K562 (cell line): ENCODE results near the gene MCC. TPM values are rescaled to one million over a fixed set of nuclear protein-coding genes. Genes with fewer than 3 reads are reported as not detected.

Experiments
- ATAC-seq: fragments of 200-7000 bp; cut with Tn5 transposase; 3 replicates; pipeline ENCODE4 v1.9.1; 2020; ENCODE audit warnings: moderate library complexity
- BruUV-seq: library from RNA; stranded (reverse); fragments of 400-500 nt; replicated peaks from 2 replicates; lab custom pipeline; 2021; lab: Mats Ljungman, UMichigan
- CTCF ChIA-PET: fragments of 300-600 bp; formaldehyde crosslinking; extraction: SDS; loops from one replicate; lab custom pipeline; 2021; ENCODE audit warnings: low intra/inter-chr PET ratio; lab: Yijun Ruan, JAX
- POLR2A ChIA-PET: fragments of 300-600, 350-650 bp; sonication (Branson Sonifier 250); formaldehyde crosslinking; extraction: SDS; loops from one replicate; lab custom pipeline; 2021; ENCODE audit warnings: antibody characterized with exemption, inconsistent platforms; lab: Yijun Ruan, JAX
- DNase-seq, 4 experiments: peaks; one replicate each; pipeline versions ENCODE4 v3.0.0 to v3.0.0-alpha.2; 2011 to 2018; ENCODE audit warnings: low spot score in 3 of 4, mixed read lengths in 3 of 4; ENCODE audit errors: extremely low read depth in 1 of 4
- FAIRE-seq: peaks from 2 replicates; lab custom pipeline; 2011; peaks lifted over from hg19 to GRCh38; lab: Jason Lieb, UNC
- H2AFZ ChIP-seq: 2 replicates; pipeline ENCODE4 v1.6.0; 2011; ENCODE audit warnings: low read depth, low read length, control low read depth, inconsistent platforms
- H3K27ac ChIP-seq: fragments of 200-600 bp; 3 replicates; pipeline ENCODE4 v1.8.0; 2011; ENCODE audit warnings: low read depth, mild to moderate bottlenecking, control low read depth, inconsistent platforms, low read length, moderate library complexity, mixed read lengths; ENCODE audit errors: extremely low read depth
- H3K27me3 ChIP-seq, 2 experiments: fragments of 300-600 bp in 1 of 2; 2 replicates in 1 of 2; 3 replicates in 1 of 2; pipeline versions ENCODE4 v1.6.0 to v1.8.0; 2011; ENCODE audit warnings: inconsistent platforms in 2 of 2, low read length in 2 of 2, mild to moderate bottlenecking in 1 of 2, mixed read lengths in 1 of 2, moderate library complexity in 1 of 2; ENCODE audit not compliant: control insufficient read depth in 2 of 2, insufficient read depth in 2 of 2
- H3K36me3 ChIP-seq: fragments of 300-600 bp; 3 replicates; pipeline ENCODE4 v1.8.0; 2011; ENCODE audit warnings: mild to moderate bottlenecking, low read length, inconsistent platforms; ENCODE audit not compliant: control insufficient read depth, insufficient read depth
- H3K4me1 ChIP-seq, 2 experiments: fragments of 200-600 bp in 1 of 2; replicated peaks in 1 of 2; 2 replicates in 1 of 2; 3 replicates in 1 of 2; pipeline versions ENCODE4 v1.5.1 to v1.8.0; 2011; ENCODE audit warnings: inconsistent platforms in 2 of 2, low read length in 2 of 2, mild to moderate bottlenecking in 1 of 2, mixed read lengths in 1 of 2, moderate library complexity in 1 of 2; ENCODE audit not compliant: control insufficient read depth in 2 of 2, insufficient read depth in 2 of 2
- H3K4me2 ChIP-seq: 2 replicates; pipeline ENCODE4 v1.6.1; 2011; ENCODE audit warnings: low read length, control low read depth, inconsistent platforms, mixed read lengths; ENCODE audit not compliant: insufficient read depth
- H3K4me3 ChIP-seq: fragments of 200-600 bp; sonication (generic), shearing (Covaris generic); 2 replicates; pipeline ENCODE4 v1.5.1; 2016; ENCODE audit warnings: control low read depth, inconsistent platforms
- H3K79me2 ChIP-seq: fragments of 200-600 bp; 3 replicates; pipeline ENCODE4 v1.8.0; 2011; ENCODE audit warnings: low read length, inconsistent platforms; ENCODE audit not compliant: control insufficient read depth, insufficient read depth
- H3K9ac ChIP-seq, 2 experiments: 2 replicates each; pipeline versions ENCODE4 v1.6.0 to v1.6.1; 2011; ENCODE audit warnings: low read depth in 2 of 2, low read length in 2 of 2, control low read depth in 1 of 2, inconsistent platforms in 1 of 2, mild to moderate bottlenecking in 1 of 2, mixed read lengths in 1 of 2; ENCODE audit not compliant: insufficient read depth in 1 of 2
- H3K9me1 ChIP-seq: one replicate; pipeline ENCODE4 v1.6.0; 2011; ENCODE audit warnings: inconsistent platforms, mild to moderate bottlenecking, low read length, moderate library complexity; ENCODE audit not compliant: control insufficient read depth, insufficient read depth
- H3K9me3 ChIP-seq: replicated peaks from 2 replicates; pipeline ENCODE4 v1.5.1; 2011; ENCODE audit warnings: low read depth, low read length, inconsistent platforms; ENCODE audit not compliant: control insufficient read depth, insufficient read depth
- H4K20me1 ChIP-seq: replicated peaks from 2 replicates; pipeline ENCODE4 v1.6.1; 2011; ENCODE audit warnings: low read length, inconsistent platforms, mixed read lengths; ENCODE audit not compliant: control insufficient read depth, insufficient read depth
- EGR1 ChIP-seq: fragments of 450-650 bp; conservative IDR thresholded peaks from 2 replicates; pipeline ENCODE4 v1.6.1; 2017; ENCODE audit warnings: mild to moderate bottlenecking
- ELF2 ChIP-seq: fragments of 250-450 bp; sonication (Bioruptor Pico); IDR thresholded peaks from 2 replicates; pipeline ENCODE4 v1.5.0; 2021; ENCODE audit warnings: mild to moderate bottlenecking
- EWSR1 ChIP-seq: fragments of 450-650 bp; IDR thresholded peaks from 2 replicates; pipeline ENCODE4 v1.6.1; 2018; ENCODE audit warnings: borderline replicate concordance, mild to moderate bottlenecking, low read depth, moderate library complexity; ENCODE audit not compliant: partially characterized antibody
- HNRNPH1 ChIP-seq: fragments of 200-400 bp; formaldehyde crosslinking; optimal IDR thresholded peaks from 2 replicates; pipeline ENCODE3; 2017; ENCODE audit warnings: low read depth, mild to moderate bottlenecking, low read length, moderate library complexity
- PKNOX1 ChIP-seq: fragments of 450-650 bp; IDR thresholded peaks from 2 replicates; pipeline ENCODE4 v1.6.1; 2016
- POLR2H ChIP-seq: IDR thresholded peaks from 2 replicates; pipeline ENCODE4 v1.6.1; 2016; ENCODE audit warnings: missing genetic modification characterization, low read depth, mild to moderate bottlenecking, control low read depth, missing compliant biosample characterization, moderate library complexity
- SMC3 ChIP-seq: conservative IDR thresholded peaks from 2 replicates; pipeline ENCODE4 v1.6.1; 2011; ENCODE audit warnings: low read depth, low read length, improper control_type of control experiment; ENCODE audit not compliant: insufficient read depth
- SRSF1 ChIP-seq: fragments of 200-400 bp; formaldehyde crosslinking; IDR thresholded peaks from 2 replicates; pipeline ENCODE4 v1.6.1; 2017; ENCODE audit warnings: mild to moderate bottlenecking, low read depth, low read length, moderate library complexity
- THRAP3 ChIP-seq: fragments of 450-650 bp; IDR thresholded peaks from 2 replicates; pipeline ENCODE4 v1.6.1; 2016; ENCODE audit warnings: mild to moderate bottlenecking, inconsistent platforms, borderline replicate concordance
- ZMIZ1 ChIP-seq, 2 experiments: fragments of 150-350 bp in 1 of 2; IDR thresholded peaks; 2 replicates each; pipeline ENCODE4 v1.6.1; 2012 to 2016; ENCODE audit warnings: low read depth in 2 of 2, low read length in 2 of 2, mild to moderate bottlenecking in 1 of 2, moderate library complexity in 1 of 2
- ZNF3 ChIP-seq: fragments of 250-450 bp; sonication (Bioruptor Pico); IDR thresholded peaks from 2 replicates; pipeline ENCODE4 v1.5.0; 2021; ENCODE audit warnings: mild to moderate bottlenecking, moderate library complexity
- ZNF512 ChIP-seq: IDR thresholded peaks from 2 replicates; pipeline ENCODE4 v1.6.1; 2016; ENCODE audit warnings: missing genetic modification characterization, missing compliant biosample characterization
- ZNF766 ChIP-seq: fragments of 200-800 bp; sonication (Bioruptor generic); conservative IDR thresholded peaks from 2 replicates; pipeline ENCODE4 v1.6.1; 2016; ENCODE audit warnings: missing genetic modification characterization, missing compliant biosample characterization
- WGBS: fragments of 100-300 bp; shearing (Covaris generic); methylation state at CpG from one replicate; pipeline ENCODE4 v1.1.6; 2016; ENCODE audit warnings: low coverage, mixed read lengths; ENCODE audit not compliant: insufficient coverage; ENCODE audit errors: missing lambda C conversion rate; 5-methylcytosine and 5-hydroxymethylcytosine counted together
- in situ Hi-C: fragments of 300-500 bp; cut with MboI; formaldehyde crosslinking; loops from 4 replicates; pipeline ENCODE4 v1.15.0; 2018; ENCODE audit warnings: inconsistent platforms, mixed read lengths
- intact Hi-C: fragments of 100-400 bp; cut with micrococcal nuclease; formaldehyde crosslinking; loops from 2 replicates; pipeline ENCODE4 v1.14.2; 2022
- polyA plus RNA-seq, 8 experiments: library from polyadenylated mRNA; depleted of rRNA in 4 of 8; stranded (reverse) in 5 of 8; unstranded in 3 of 8; fragments of >200 nt; fragmentation: Nextera tagmentation in 2 of 8; fragmentation: Illumina TruSeq in 1 of 8; extraction: Ambion mirVana in 2 of 8; extraction: Trizol in 1 of 8; gene quantifications; 2 replicates each; pipeline versions ENCODE4 v1.2.1 to v1.2.3, GENCODE V29; 2011 to 2014; ENCODE audit warnings: inconsistent platforms in 1 of 8, missing spikeins in 1 of 8
- total RNA-seq, 7 experiments: library from RNA; depleted of rRNA in 6 of 7; stranded (reverse); fragments of >200 nt in 6 of 7; fragmentation: Illumina TruSeq in 2 of 7; extraction: Trizol in 2 of 7; gene quantifications; 2 replicates each; pipeline versions ENCODE4 v1.2.1 to v1.2.3, GENCODE V29; 2011 to 2021; ENCODE audit warnings: low replicate concordance in 1 of 7
- TF ChIP-seq, protein P1 (sequence below): fragments of 250-450 bp; sonication (Bioruptor Pico); IDR thresholded peaks from 2 replicates; pipeline ENCODE4 v1.8.0; 2021; ENCODE audit warnings: moderate library complexity, mild to moderate bottlenecking, inconsistent platforms

The MCC gene
- total and polyA plus RNA-seq, 9 of the 15 experiments (the other 6 are each of a cell fraction or from before 2014, with no cell fraction given) = 0.04 to 0.24 (median 0.06) TPM; not detected in 1

DNA sequence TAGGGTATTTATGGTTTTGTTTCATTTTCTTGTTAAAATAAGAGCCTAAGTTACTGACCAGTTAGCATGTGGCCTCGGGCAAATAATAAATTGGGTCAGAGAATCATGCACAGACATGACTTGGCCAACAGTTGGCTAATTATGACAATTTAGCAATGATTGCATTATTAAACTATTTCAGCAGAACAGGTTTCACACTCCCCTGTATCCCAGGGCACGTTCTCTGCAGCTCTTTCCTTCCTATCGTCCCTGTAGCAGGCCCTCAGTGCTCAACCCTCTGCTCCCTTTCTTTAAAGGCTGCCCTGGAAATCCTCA, 221.4 kb downstream of the MCC start:
- no peak overlapping the region for H3K4me3 ChIP-seq
- POLR2A ChIA-PET = no interaction called here
- WGBS = 2% methylated on average over 3 of the region's 3 CpGs

More for the DNA sequence above, 221.4 kb downstream of the MCC start:
- no peaks in the 10 kb centered on the region for H3K27me3 ChIP-seq
- intact Hi-C loops = no loop called here
- H3K9me3 ChIP-seq = no peaks in the 10 kb centered on the region
- H3K4me2 ChIP-seq = no peak overlapping the region
- DNase-seq = no peak
- H2AFZ ChIP-seq = no peak overlapping the region
- CTCF ChIA-PET = interaction anchor here (0.6 kb wide), 1 partner anchor 195 kb away, joined by 3 read pairs; no protein-coding TSS in a partner anchor
- TF ChIP-seq HNRNPH1 (no peak), PKNOX1 (no peak), EGR1 (no peak), ZMIZ1 (IDR thresholded peaks at IDR 0.05; ENCODE audit: low read depth in 2 of 2, low read length in 2 of 2) (no peak), THRAP3 (no peak), SMC3 (no peak), POLR2H (no peak), ZNF3 (CRISPR knock-in tag) (no peak), ZNF512 (no peak), EWSR1 (no peak), ZNF766 (CRISPR knock-in tag) (no peak), ELF2 (CRISPR knock-in tag) (no peak), SRSF1 (no peak)
- TF ChIP-seq, protein P1, sequence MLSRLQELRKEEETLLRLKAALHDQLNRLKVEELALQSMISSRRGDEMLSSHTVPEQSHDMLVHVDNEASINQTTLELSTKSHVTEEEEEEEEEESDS (CRISPR knock-in tag) = no peak
- TF ChIP-seq, all 486 proteins: peak for 0
- no TSS peak for BruUV-seq
- Histone ChIP-seq H3K9me1 (no peaks in the 10 kb centered on the region), H4K20me1 (no peaks in the 10 kb centered on the region), H3K36me3 (no peaks in the 10 kb centered on the region), H3K79me2 (no peaks in the 10 kb centered on the region), H3K4me1 (no peaks in the 10 kb centered on the region), H3K27ac (no peak overlapping the region), H3K9ac (no peak overlapping the region)
- no peak for ATAC-seq
- in situ Hi-C loops = no loop called here
- FAIRE-seq = no peak
